Liver (tissue), 9 donors: ENCODE measurements around the gene PDXK. TPM values are rescaled to one million over a fixed set of nuclear protein-coding genes. Genes with fewer than 3 reads are reported as not detected.

ENCODE experiments used
- DNase-seq: peaks from one replicate; pipeline ENCODE4 v3.0.0-alpha.2; 2017; ENCODE audit warnings: low spot score
- H3K27ac ChIP-seq, 2 donors: one replicate each; pipeline ENCODE4 v1.7.0; 2013; ENCODE audit warnings: inconsistent platforms in 2 of 2, low read length in 2 of 2, control low read depth in 1 of 2, low read depth in 1 of 2, mild to moderate bottlenecking in 1 of 2
- H3K27me3 ChIP-seq, 4 donors: one replicate each; pipeline versions ENCODE4 v1.6.1 to v1.7.0; 2013; ENCODE audit warnings: low read length in 3 of 4, inconsistent platforms in 1 of 4, mild to moderate bottlenecking in 1 of 4, moderate library complexity in 1 of 4; ENCODE audit not compliant: control insufficient read depth in 4 of 4, insufficient read depth in 4 of 4
- H3K36me3 ChIP-seq, 4 donors: one replicate each; pipeline versions ENCODE4 v1.6.1 to v1.7.0; 2013; ENCODE audit warnings: low read length in 3 of 4, mild to moderate bottlenecking in 3 of 4, low read depth in 1 of 4, moderate library complexity in 1 of 4; ENCODE audit not compliant: control insufficient read depth in 4 of 4, insufficient read depth in 3 of 4
- H3K4me1 ChIP-seq, 4 donors: one replicate each; pipeline versions ENCODE4 v1.6.1 to v1.7.0; 2013; ENCODE audit warnings: low read length in 3 of 4, mild to moderate bottlenecking in 3 of 4, moderate library complexity in 1 of 4; ENCODE audit not compliant: control insufficient read depth in 4 of 4, insufficient read depth in 4 of 4
- H3K4me3 ChIP-seq, 3 donors: one replicate each; pipeline versions ENCODE4 v1.6.1 to v1.7.0; 2013; ENCODE audit warnings: low read length in 3 of 3, control low read depth in 1 of 3, low read depth in 1 of 3, mild to moderate bottlenecking in 1 of 3
- H3K9ac ChIP-seq, 2 donors: one replicate each; pipeline ENCODE4 v1.7.0; 2013; ENCODE audit warnings: low read length in 2 of 2, mild to moderate bottlenecking in 2 of 2, moderate library complexity in 2 of 2, control low read depth in 1 of 2, low read depth in 1 of 2
- H3K9me3 ChIP-seq, 4 donors: one replicate each; pipeline versions ENCODE4 v1.6.1 to v1.7.0; 2013; ENCODE audit warnings: low read length in 3 of 4; ENCODE audit not compliant: control insufficient read depth in 4 of 4
- ATF3 ChIP-seq: IDR thresholded peaks from 2 replicates; pipeline ENCODE4 v1.6.1; 2016; ENCODE audit warnings: antibody characterized with exemption
- CTCF ChIP-seq: fragments of 150-350 bp; IDR thresholded peaks from 2 replicates; pipeline ENCODE4 v1.5.1; 2017; ENCODE audit warnings: improper control_type of control experiment, low read depth, low read length; ENCODE audit not compliant: missing input control
- EGR1 ChIP-seq, 2 donors: IDR thresholded peaks; 2 replicates each; pipeline ENCODE4 v1.6.1; 2016 to 2018; ENCODE audit warnings: antibody characterized with exemption in 2 of 2, low read depth in 2 of 2
- FOXA2 ChIP-seq: IDR thresholded peaks from 2 replicates; pipeline ENCODE4 v1.6.1; 2016; ENCODE audit warnings: antibody characterized with exemption
- GABPA ChIP-seq, 2 donors: IDR thresholded peaks in 1 of 2; conservative IDR thresholded peaks in 1 of 2; 2 replicates each; pipeline ENCODE4 v1.6.1; 2016; ENCODE audit warnings: antibody characterized with exemption in 2 of 2, mild to moderate bottlenecking in 1 of 2, moderate library complexity in 1 of 2
- HNF4A ChIP-seq, 2 donors: conservative IDR thresholded peaks; 2 replicates each; pipeline ENCODE4 v1.6.1; 2016; ENCODE audit warnings: antibody characterized with exemption in 2 of 2, mild to moderate bottlenecking in 2 of 2
- HNF4G ChIP-seq: IDR thresholded peaks from 2 replicates; pipeline ENCODE4 v1.6.1; 2016; ENCODE audit warnings: antibody characterized with exemption
- JUND ChIP-seq, 2 donors: IDR thresholded peaks; 2 replicates each; pipeline ENCODE4 v1.6.1; 2016; ENCODE audit warnings: antibody characterized with exemption in 2 of 2
- MAX ChIP-seq: IDR thresholded peaks from 2 replicates; pipeline ENCODE4 v1.6.1; 2016; ENCODE audit warnings: antibody characterized with exemption
- NR2F2 ChIP-seq: IDR thresholded peaks from 2 replicates; pipeline ENCODE4 v1.6.1; 2016; ENCODE audit warnings: antibody characterized with exemption
- REST ChIP-seq: IDR thresholded peaks from 2 replicates; pipeline ENCODE4 v1.6.1; 2016; ENCODE audit warnings: antibody characterized with exemption, mild to moderate bottlenecking
- RXRA ChIP-seq, 2 donors: IDR thresholded peaks; 2 replicates each; pipeline ENCODE4 v1.6.1; 2017 to 2018; ENCODE audit warnings: antibody characterized with exemption in 2 of 2, mild to moderate bottlenecking in 1 of 2
- TAF1 ChIP-seq: conservative IDR thresholded peaks from 2 replicates; pipeline ENCODE4 v1.6.1; 2016; ENCODE audit warnings: antibody characterized with exemption, mild to moderate bottlenecking
- YY1 ChIP-seq: IDR thresholded peaks from 2 replicates; pipeline ENCODE4 v1.6.1; 2016; ENCODE audit warnings: antibody characterized with exemption, mild to moderate bottlenecking
- ZBTB33 ChIP-seq: IDR thresholded peaks from 2 replicates; pipeline ENCODE4 v1.6.1; 2016; ENCODE audit warnings: antibody characterized with exemption
- WGBS: extraction: QIAGEN DNeasy Blood & Tissue Kit; methylation state at CpG from one replicate; pipeline ENCODE4 v1.1.7; 2013; 5-methylcytosine and 5-hydroxymethylcytosine counted together
- polyA plus RNA-seq, 2 donors: library from polyadenylated mRNA; stranded (reverse) in 1 of 2; unstranded in 1 of 2; fragments of 200-250 nt in 1 of 2; fragments of >200 nt in 1 of 2; fragmentation: Nextera tagmentation in 1 of 2; extraction: Ambion mirVana in 1 of 2; gene quantifications; one replicate each; pipeline versions ENCODE4 v1.2.1 to v1.2.3, GENCODE V29; 2013 to 2015
- total RNA-seq, 2 donors: library from RNA; depleted of rRNA; stranded (reverse); fragments of >200 nt; gene quantifications; one replicate each; pipeline ENCODE4 v1.2.3, GENCODE V29; 2014
- donor health status: healthy.
- donor health status: healthy.
- donor health status: healthy.
- donor health status: healthy.
- donor health status: healthy.

PDXK gene
- total and polyA plus RNA-seq, 4 donors = 20.5 to 104 (median 34.9) TPM

- DNase-seq = no peak
- Histone ChIP-seq H3K27me3 (no peaks in the 10 kb centered on the region), H3K9ac (no peak overlapping the region), H3K9me3 (no peaks in the 10 kb centered on the region), H3K36me3 (peaks cover 0 to 13% (median 9%) of the 10 kb centered on the region in 4 donors), H3K4me3 (no peak overlapping the region), H3K27ac (no peak overlapping the region), H3K4me1 (peaks cover 6 to 14% (median 10%) of the 10 kb centered on the region in 4 donors)
- 94% methylated on average over 10 of the region's 10 CpGs for WGBS
- no peak for TF ChIP-seq ATF3
- no peak for TF ChIP-seq GABPA (IDR thresholded peaks at IDR 0.05 in 1 of 2, conservative IDR thresholded peaks at IDR 0.05 in 1 of 2)
- TF ChIP-seq JUND (IDR thresholded peaks at IDR 0.05) = no peak
- TF ChIP-seq EGR1 (IDR thresholded peaks at IDR 0.05; ENCODE audit: low read depth in 2 of 2) = no peak
- no peak for TF ChIP-seq TAF1
- TF ChIP-seq CTCF = no peak
- TF ChIP-seq NR2F2 = no peak
- TF ChIP-seq YY1 = no peak
- no peak for TF ChIP-seq RXRA (IDR thresholded peaks at IDR 0.05)
- TF ChIP-seq HNF4G = no peak
- TF ChIP-seq REST = no peak
- TF ChIP-seq ZBTB33 = no peak
- no peak for TF ChIP-seq MAX
- no peak for TF ChIP-seq HNF4A (conservative IDR thresholded peaks at IDR 0.05)
Observed at GRCh38 chr21:43774163-43774562, 55.2 kb downstream of the PDXK start.

- Histone ChIP-seq H3K4me3 (peak overlapping the region; percentile 86 to 98 (median 91)), H3K27me3 (no peaks in the 10 kb centered on the region), H3K27ac (peak overlapping the region in 1 of 2 donors; percentile 83), H3K9ac (peak overlapping the region; percentile 81 to 86), H3K9me3 (no peaks in the 10 kb centered on the region), H3K36me3 (peaks cover 0 to 13% (median 9%) of the 10 kb centered on the region in 4 donors), H3K4me1 (peaks cover 6 to 14% (median 10%) of the 10 kb centered on the region in 4 donors)
- 85% methylated on average over 12 of the region's 12 CpGs for WGBS
- TF ChIP-seq HNF4G (no peak), GABPA (IDR thresholded peaks at IDR 0.05 in 1 of 2, conservative IDR thresholded peaks at IDR 0.05 in 1 of 2) (no peak), CTCF (no peak), EGR1 (IDR thresholded peaks at IDR 0.05; ENCODE audit: low read depth in 2 of 2) (no peak), FOXA2 (no peak)
- no peak for DNase-seq
Observed at GRCh38 chr21:43775190-43775589, 56.3 kb downstream of the PDXK start.
